NCI-H2227 (cell line): ENCODE results near the gene LPAR3.
A peak's percentile ranks its signal among the peaks of the same experiment; 100 is the strongest.

Experiments
- DNase-seq: peaks from one replicate; lab custom pipeline; 2025; ENCODE audit not compliant: unreplicated experiment; lab: John Stamatoyannopoulos, UW

LPAR3 gene

DNA sequence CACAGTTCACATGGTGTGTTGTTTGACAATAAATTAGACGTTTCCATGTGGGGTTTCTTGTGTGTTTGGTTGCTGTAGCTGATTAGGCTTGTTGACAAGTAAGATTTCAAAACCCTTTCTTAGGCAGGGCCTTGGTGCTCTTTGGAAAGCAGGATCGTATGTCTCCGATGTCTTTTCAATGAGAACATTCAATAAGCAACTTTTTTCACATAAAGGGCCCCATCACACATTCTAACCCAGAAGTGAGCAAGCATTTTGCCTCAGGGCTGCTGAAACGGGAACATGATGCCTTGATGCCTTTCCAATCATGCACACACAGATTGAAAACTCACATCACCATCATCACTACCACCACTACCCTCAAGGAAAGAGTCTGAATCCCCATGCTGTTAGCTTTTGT, 33.1 kb downstream of the LPAR3 start:
- DNase-seq: no peak

GRCh38 chr1:84857906-84858305, 35.1 kb downstream of the LPAR3 start:
- DNase-seq: no peak

GRCh38 chr1:84856726-84857270, 36.2 kb downstream of the LPAR3 start:
- DNase-seq: no peak

DNA sequence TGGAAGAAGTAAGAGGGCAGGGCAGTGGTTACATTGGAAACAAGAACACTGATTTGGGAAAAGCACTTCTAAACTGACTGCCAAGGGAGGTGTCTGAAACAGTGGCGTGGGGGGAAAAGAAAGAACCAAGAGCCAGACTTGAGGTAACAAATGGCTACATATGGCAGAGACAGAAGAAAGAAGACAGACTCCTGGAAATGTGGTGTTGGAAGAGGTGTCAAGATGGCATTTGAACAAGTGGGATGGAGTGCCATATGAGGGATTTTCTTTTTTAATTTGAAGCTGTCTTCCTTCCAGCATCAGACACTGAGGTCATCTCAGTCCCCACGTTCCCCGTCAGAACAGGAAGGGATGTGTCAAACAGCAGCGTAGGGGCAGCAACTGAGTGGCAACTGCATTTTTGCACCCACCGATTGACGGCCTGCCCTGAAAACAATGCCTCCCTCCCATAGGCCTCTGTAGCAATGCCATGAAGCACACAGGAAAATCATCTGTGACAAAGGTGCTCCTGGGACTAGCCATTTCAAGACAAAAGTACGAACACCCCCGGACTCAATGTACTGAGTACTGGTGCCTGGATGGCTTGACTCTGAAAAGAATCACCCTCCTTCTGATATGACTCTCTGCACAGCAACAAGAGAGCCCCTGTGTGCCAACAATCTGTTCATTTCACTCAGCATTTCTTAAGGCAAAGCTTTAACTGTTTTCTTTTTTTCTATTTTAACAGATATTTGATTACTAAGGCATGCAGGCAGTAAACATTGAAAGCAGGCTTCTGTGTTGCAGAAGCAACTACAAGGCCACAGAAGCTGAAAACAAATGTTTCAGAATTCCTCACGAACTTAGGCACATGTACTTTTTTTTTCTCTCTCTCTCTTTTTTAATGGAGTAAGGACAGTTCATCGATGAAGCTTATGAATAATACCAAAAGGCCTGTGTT, 37.0 kb downstream of the LPAR3 start:
- no peak for DNase-seq

- no peak for DNase-seq
These were observed 37.8 kb downstream of the LPAR3 start for GRCh38 chr1:84855168-84855567.

- no peak for DNase-seq
These were observed 39.0 kb downstream of the LPAR3 start for GRCh38 chr1:84853741-84854721.

- no peak for DNase-seq
These were observed 41.2 kb downstream of the LPAR3 start for GRCh38 chr1:84851839-84852238.

GRCh38 chr1:84849357-84849975, 43.5 kb downstream of the LPAR3 start:
- DNase-seq: no peak

GRCh38 chr1:84847253-84848250, 45.5 kb downstream of the LPAR3 start:
- peak; percentile 54 for DNase-seq

- DNase-seq: no peak
These were observed 46.6 kb downstream of the LPAR3 start for GRCh38 chr1:84846387-84846786.

DNA sequence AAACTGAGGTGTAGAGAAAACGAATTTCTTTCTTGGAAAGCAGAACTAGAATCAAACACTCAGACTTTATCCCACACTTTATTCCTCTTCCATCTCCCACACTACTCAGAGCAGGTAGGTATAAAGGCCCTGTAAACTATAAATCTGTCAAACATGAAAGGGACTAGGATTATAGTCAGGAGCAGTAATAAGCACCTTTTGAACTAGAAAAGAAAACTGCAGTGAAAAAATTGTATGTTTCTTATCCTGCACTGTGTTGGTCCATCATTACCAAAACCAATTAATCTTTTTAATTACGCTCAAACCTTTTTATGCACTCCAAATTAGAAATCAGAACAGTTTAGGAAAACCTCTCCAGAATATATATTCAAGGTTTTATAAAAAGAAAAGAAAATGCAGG, 47.6 kb downstream of the LPAR3 start:
- DNase-seq: no peak

DNA sequence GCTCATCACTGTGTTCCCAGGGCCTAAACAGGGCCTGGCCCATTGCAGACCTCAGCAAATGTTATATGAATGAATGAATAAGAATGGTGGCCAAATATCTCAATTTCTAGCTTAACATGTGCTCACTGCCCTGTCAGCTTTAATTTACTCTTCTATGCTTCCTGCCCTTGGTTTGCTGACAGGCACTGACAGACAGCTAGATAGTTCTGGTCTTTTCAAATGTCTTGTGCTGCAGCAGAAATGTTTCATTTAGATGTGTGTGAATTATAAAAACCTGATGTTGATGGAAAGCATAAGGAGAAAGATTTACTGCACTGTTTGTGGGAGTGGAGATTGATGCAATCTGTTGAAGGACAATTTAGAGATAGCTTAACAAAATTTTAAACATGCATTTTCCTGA, 48.9 kb downstream of the LPAR3 start:
- no peak for DNase-seq

GRCh38 chr1:84842748-84843231, 50.2 kb downstream of the LPAR3 start:
- no peak for DNase-seq

- DNase-seq: no peak
These were observed 51.0 kb downstream of the LPAR3 start for GRCh38 chr1:84841971-84842370.

GRCh38 chr1:84840346-84840745, 52.7 kb downstream of the LPAR3 start:
- DNase-seq: no peak

GRCh38 chr1:84839544-84839943, 53.5 kb downstream of the LPAR3 start:
- DNase-seq: no peak

DNA sequence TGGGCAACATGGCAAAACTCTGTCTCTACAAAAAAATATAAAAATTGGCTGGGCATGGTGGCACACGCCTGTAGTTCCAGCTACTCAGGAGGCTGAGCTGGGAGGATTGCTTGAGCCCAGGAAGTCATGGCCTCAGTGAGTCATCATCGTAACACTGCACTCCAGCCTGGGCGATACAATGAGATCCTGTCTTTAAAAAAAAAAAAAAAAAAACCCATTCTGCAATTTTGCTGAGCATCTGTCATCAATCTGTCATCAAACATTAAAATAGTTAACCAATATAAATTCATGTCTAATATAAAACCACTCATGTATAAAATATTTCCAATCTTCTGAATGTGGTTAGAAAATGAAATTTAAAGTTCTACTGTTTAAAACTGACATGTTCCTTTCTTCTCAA, 56.9 kb downstream of the LPAR3 start:
- no peak for DNase-seq

DNA sequence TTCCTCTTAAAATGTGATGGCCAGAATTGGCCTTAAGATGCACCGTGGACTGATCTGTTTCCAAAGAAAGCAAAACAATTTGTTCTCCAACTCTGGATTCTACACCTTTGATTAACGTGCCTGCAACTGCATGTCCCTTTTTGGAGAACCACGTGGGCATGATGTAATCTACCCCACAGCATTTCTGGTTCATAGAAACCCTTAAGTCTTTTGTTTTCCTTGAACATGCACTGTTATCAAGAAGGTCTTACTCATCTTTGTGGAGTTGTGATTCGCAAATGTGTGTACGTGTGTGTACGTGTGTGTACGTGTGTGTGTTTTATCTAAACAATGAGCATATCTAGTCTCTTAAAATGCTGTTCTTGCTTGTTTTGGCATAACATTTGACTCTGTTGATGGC, 57.8 kb downstream of the LPAR3 start:
- DNase-seq: no peak

DNA sequence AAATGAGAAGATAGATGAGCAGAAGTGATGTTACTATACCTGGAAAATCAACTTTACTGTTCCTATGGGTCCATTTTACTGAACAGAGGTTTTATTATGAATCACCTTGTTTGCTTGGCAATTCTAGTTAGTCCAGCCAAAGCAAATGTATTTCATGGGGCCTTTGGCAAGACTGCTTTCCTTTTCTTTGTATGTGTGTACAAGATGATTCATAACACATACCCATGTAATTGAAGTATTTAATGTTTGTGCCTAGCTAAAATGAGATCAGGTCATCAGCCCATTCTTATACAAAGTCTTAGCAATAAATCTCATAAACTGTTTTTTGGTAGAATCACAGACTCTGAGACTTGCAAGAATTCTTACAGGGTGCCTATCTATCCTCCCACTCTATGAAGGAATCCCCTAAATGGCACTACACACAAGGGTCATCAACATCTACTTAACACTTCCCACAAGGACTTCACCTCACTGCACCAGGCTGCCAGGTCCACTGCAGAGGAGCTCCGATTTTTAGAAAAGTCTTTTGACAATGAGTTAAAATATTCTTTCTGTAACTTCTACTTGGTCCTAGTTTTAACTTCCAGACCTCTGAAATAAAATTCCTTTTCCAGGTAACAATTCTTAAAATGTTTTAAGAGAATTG, 58.5 kb downstream of the LPAR3 start:
- DNase-seq: no peak
